A549 (cell line): ENCODE data around the gene PRSS53. TPM values are rescaled to one million over a fixed set of nuclear protein-coding genes. Genes with fewer than 3 reads are reported as not detected.

Source experiments
- ATAC-seq, 2 experiments: fragments of 200-7000 bp in 1 of 2; fragments of >200 bp in 1 of 2; cut with Nextera tagmentation in 1 of 2; cut with Tn5 transposase in 1 of 2; 3 replicates each; pipeline versions ENCODE4 v1.8.0 to v1.9.1; 2018 to 2020; ENCODE audit warnings: mild to moderate bottlenecking in 1 of 2, moderate library complexity in 1 of 2
- CTCF ChIA-PET: fragments of 300-600 bp; sonication (Branson Sonifier 250); formaldehyde crosslinking; extraction: SDS; loops from one replicate; lab custom pipeline; 2021; ENCODE audit warnings: antibody characterized with exemption, inconsistent platforms; lab: Yijun Ruan, JAX
- POLR2A ChIA-PET: fragments of 350-600 bp; formaldehyde crosslinking; extraction: SDS; loops from one replicate; lab custom pipeline; 2021; ENCODE audit warnings: antibody characterized with exemption, inconsistent platforms; lab: Yijun Ruan, JAX
- DNase-seq, 2 experiments: peaks; one replicate each; pipeline versions ENCODE4 v3.0.0 to v3.0.0-alpha.2; 2011 to 2016; ENCODE audit warnings: low read depth in 1 of 2, low spot score in 1 of 2
- FAIRE-seq: peaks from 2 replicates; lab custom pipeline; 2011; peaks lifted over from hg19 to GRCh38; lab: Jason Lieb, UNC
- H3K27ac ChIP-seq, 2 experiments: fragments of >200 bp; sonication (Bioruptor Twin); formaldehyde crosslinking; 3 replicates each; pipeline ENCODE4 v1.5.1; 2016 to 2017
- H3K4me1 ChIP-seq: fragments of >200 bp; sonication (Bioruptor Twin); formaldehyde crosslinking; 3 replicates; pipeline ENCODE4 v1.6.1; 2016
- H3K4me2 ChIP-seq: fragments of >200 bp; sonication (Bioruptor Twin); formaldehyde crosslinking; 3 replicates; pipeline ENCODE4 v1.6.1; 2016
- H3K4me3 ChIP-seq: fragments of >200 bp; sonication (Bioruptor Twin); formaldehyde crosslinking; 3 replicates; pipeline ENCODE4 v1.5.1; 2016
- H3K9me3 ChIP-seq: fragments of >200 bp; sonication (Bioruptor Twin); formaldehyde crosslinking; 3 replicates; pipeline ENCODE4 v1.6.1; 2016
- ATOH8 ChIP-seq: fragments of 250-450 bp; sonication (Bioruptor Pico); IDR thresholded peaks from 2 replicates; pipeline ENCODE4 v1.5.0; 2020; ENCODE audit warnings: low read depth, mild to moderate bottlenecking, moderate library complexity
- CBX2 ChIP-seq: fragments of 200-600 bp; sonication (generic); IDR thresholded peaks from 2 replicates; pipeline ENCODE4 v1.6.1; 2016; ENCODE audit warnings: low read depth, mild to moderate bottlenecking, borderline replicate concordance
- CBX8 ChIP-seq: fragments of 200-600 bp; sonication (generic); IDR thresholded peaks from 2 replicates; pipeline ENCODE4 v1.6.1; 2016
- CHD2 ChIP-seq: fragments of 150-350 bp; IDR thresholded peaks from 2 replicates; pipeline ENCODE4 v1.6.1; 2014; ENCODE audit warnings: low read length; ENCODE audit not compliant: partially characterized antibody
- EHMT2 ChIP-seq: fragments of 200-600 bp; sonication (generic); IDR thresholded peaks from 2 replicates; pipeline ENCODE4 v1.6.1; 2016; ENCODE audit warnings: antibody characterized with exemption, low read depth, mild to moderate bottlenecking, moderate library complexity
- ELK1 ChIP-seq: fragments of 150-350 bp; IDR thresholded peaks from 2 replicates; pipeline ENCODE4 v1.6.1; 2014; ENCODE audit warnings: low read depth, mild to moderate bottlenecking, low read length
- EP300 ChIP-seq, 2 experiments: fragments of >200 bp; sonication (Bioruptor Twin); formaldehyde crosslinking; IDR thresholded peaks; 2 replicates in 1 of 2; 3 replicates in 1 of 2; pipeline ENCODE4 v1.6.1; 2016 to 2017
- ESRRA ChIP-seq: fragments of 150-350 bp; IDR thresholded peaks from 2 replicates; pipeline ENCODE4 v1.6.1; 2014; ENCODE audit warnings: mild to moderate bottlenecking, low read length, borderline replicate concordance
- FOSB ChIP-seq: fragments of 250-450 bp; sonication (Bioruptor Pico); IDR thresholded peaks from 2 replicates; pipeline ENCODE4 v1.5.0; 2020; ENCODE audit warnings: mild to moderate bottlenecking, moderate library complexity
- HEYL ChIP-seq: fragments of 250-450 bp; sonication (Bioruptor Pico); IDR thresholded peaks from 2 replicates; pipeline ENCODE4 v1.8.0; 2021; ENCODE audit warnings: mild to moderate bottlenecking, moderate library complexity
- HOXA7 ChIP-seq: fragments of 250-450 bp; sonication (Bioruptor Pico); IDR thresholded peaks from 2 replicates; pipeline ENCODE4 v1.5.0; 2020; ENCODE audit warnings: mild to moderate bottlenecking, moderate library complexity
- HOXB13 ChIP-seq: fragments of 250-450 bp; sonication (Bioruptor Pico); IDR thresholded peaks from 2 replicates; pipeline ENCODE4 v1.5.0; 2020; ENCODE audit warnings: low read depth, mild to moderate bottlenecking, moderate library complexity
- JUNB ChIP-seq: fragments of >200 bp; sonication (Bioruptor Twin); formaldehyde crosslinking; IDR thresholded peaks from 2 replicates; pipeline ENCODE4 v1.6.1; 2016
- KDM5A ChIP-seq: fragments of 200-600 bp; sonication (generic); IDR thresholded peaks from 2 replicates; pipeline ENCODE4 v1.6.1; 2016; ENCODE audit warnings: antibody characterized with exemption, mild to moderate bottlenecking
- MAZ ChIP-seq: fragments of 150-350 bp; IDR thresholded peaks from 2 replicates; pipeline ENCODE4 v1.6.1; 2014; ENCODE audit warnings: antibody characterized with exemption, low read depth, low read length, borderline replicate concordance
- NFE2L2 ChIP-seq: fragments of 150-350 bp; conservative IDR thresholded peaks from 2 replicates; pipeline ENCODE4 v1.6.1; 2014; ENCODE audit warnings: low read length
- NPAS2 ChIP-seq: fragments of 250-450 bp; sonication (Bioruptor Pico); IDR thresholded peaks from 2 replicates; pipeline ENCODE4 v1.8.0; 2022; ENCODE audit warnings: mild to moderate bottlenecking, moderate library complexity, borderline replicate concordance
- POLR2A ChIP-seq: IDR thresholded peaks from 2 replicates; pipeline ENCODE4 v1.6.1; 2012; ENCODE audit warnings: mild to moderate bottlenecking, low read length
- POLR2AphosphoS2 ChIP-seq: conservative IDR thresholded peaks from 2 replicates; pipeline ENCODE4 v1.6.1; 2012; ENCODE audit warnings: low read length, improper control_type of control experiment, inconsistent platforms
- RARB ChIP-seq: fragments of 250-450 bp; sonication (Bioruptor Pico); IDR thresholded peaks from 2 replicates; pipeline ENCODE4 v1.8.0; 2021; ENCODE audit warnings: mild to moderate bottlenecking, moderate library complexity
- RCOR1 ChIP-seq: fragments of 150-350 bp; IDR thresholded peaks from 2 replicates; pipeline ENCODE4 v1.6.1; 2014; ENCODE audit warnings: antibody characterized with exemption, low read length, low read depth
- RFX5 ChIP-seq: fragments of 450-650 bp; IDR thresholded peaks from 2 replicates; pipeline ENCODE4 v1.7.1; 2014; ENCODE audit warnings: antibody characterized with exemption, mild to moderate bottlenecking, moderate library complexity
- ZFP36 ChIP-seq: fragments of 450-650 bp; IDR thresholded peaks from 2 replicates; pipeline ENCODE4 v1.6.1; 2014; ENCODE audit warnings: borderline replicate concordance; ENCODE audit not compliant: partially characterized antibody
- ZNF302 ChIP-seq: fragments of 250-450 bp; sonication (Bioruptor Pico); IDR thresholded peaks from 2 replicates; pipeline ENCODE4 v1.9.0; 2021; ENCODE audit warnings: inconsistent platforms, mild to moderate bottlenecking, moderate library complexity
- ZSCAN20 ChIP-seq: fragments of 250-450 bp; sonication (Bioruptor Pico); IDR thresholded peaks from 2 replicates; pipeline ENCODE4 v1.8.0; 2022; ENCODE audit warnings: mild to moderate bottlenecking, moderate library complexity
- WGBS: methylation state at CpG from one replicate; pipeline ENCODE4 v1.1.6; 2017; ENCODE audit errors: missing lambda C conversion rate; 5-methylcytosine and 5-hydroxymethylcytosine counted together
- polyA plus RNA-seq, 4 experiments: library from polyadenylated mRNA; depleted of rRNA in 3 of 4; stranded (reverse); fragments of >200 nt; fragmentation: RNase III in 1 of 4; extraction: RNeasy Plus Mini Kit Qiagen cat#74134 plus additional on column Dnase treatment in 1 of 4; gene quantifications; 2 replicates in 3 of 4; 3 replicates in 1 of 4; pipeline ENCODE4 v1.2.3, GENCODE V29; 2011 to 2017

Gene PRSS53
- polyA plus RNA-seq, 2 of the 4 experiments (the other 2 are of a cell fraction), result 0.79 to 1.5 TPM

GRCh38 chr16:31042866-31043265 is 45.9 kb downstream of the PRSS53 start:
- TF ChIP-seq EHMT2 (no peak), NPAS2 (CRISPR knock-in tag) (no peak), ZFP36 (no peak), EP300 (IDR thresholded peaks at IDR 0.05) (no peak), ZSCAN20 (CRISPR knock-in tag) (no peak), CHD2 (no peak), POLR2AphosphoS2 (no peak), RFX5 (no peak), HEYL (no peak), CBX2 (no peak), MAZ (no peak)
- Histone ChIP-seq H3K9me3 (no peaks in the 10 kb centered on the region), H3K4me2 (no peak overlapping the region), H3K4me3 (no peak overlapping the region), H3K4me1 (no peaks in the 10 kb centered on the region), H3K27ac (no peak overlapping the region)
- CTCF ChIA-PET, result interaction anchor here (0.7 to 4.7 kb wide), 3 partner anchors 30 to 89 kb away, joined by 3 to 22 read pairs (median 4); partner anchors contain the start of gene HSD3B7
- DNase-seq, result no peak
- no peak for FAIRE-seq
- POLR2A ChIA-PET, result no interaction called here
- ATAC-seq, result no peak
- WGBS, result 89% methylated on average over 8 of the region's 10 CpGs

- Histone ChIP-seq H3K4me2 (no peak overlapping the region), H3K27ac (no peak overlapping the region), H3K9me3 (no peaks in the 10 kb centered on the region), H3K4me3 (no peak overlapping the region), H3K4me1 (peaks cover 5% of the 10 kb centered on the region; the same call in 1 of the 3 replicates)
- DNase-seq (no peak), ATAC-seq (no peak), FAIRE-seq (no peak)
- no CpG with 5 or more reads among the region's 2 CpGs for WGBS
- CTCF ChIA-PET, result interaction anchor here (1.2 to 6.5 kb wide), 4 partner anchors 11 to 104 kb away, joined by 4 to 49 read pairs (median 6); partner anchors contain the start of gene HSD3B7
- TF ChIP-seq JUNB, result no peak
- no peak for TF ChIP-seq CBX8
- TF ChIP-seq HOXB13 (CRISPR knock-in tag), result no peak
- no peak for TF ChIP-seq POLR2A
- TF ChIP-seq ELK1, result no peak
- no peak for TF ChIP-seq ZSCAN20 (CRISPR knock-in tag)
- TF ChIP-seq MAZ, result no peak
- no peak for TF ChIP-seq RARB
- TF ChIP-seq HOXA7, result no peak
- no peak for TF ChIP-seq ATOH8
- POLR2A ChIA-PET, result no interaction called here
Measured at GRCh38 chr16:31038993-31039392, 49.8 kb downstream of the PRSS53 start.

- H3K4me2 ChIP-seq, result no peak overlapping the region
- no peak for DNase-seq
- H3K27ac ChIP-seq, result no peak overlapping the region
- ATAC-seq, result no peak
- no peak overlapping the region for H3K4me3 ChIP-seq
- TF ChIP-seq NPAS2 (CRISPR knock-in tag) (no peak), RCOR1 (no peak), ZFP36 (no peak), CHD2 (no peak), FOSB (CRISPR knock-in tag) (no peak), ESRRA (no peak), KDM5A (no peak), NFE2L2 (no peak), ZNF302 (CRISPR knock-in tag) (no peak)
- CTCF ChIA-PET, result interaction anchor here (0.6 to 6.5 kb wide), 2 partner anchors 25 to 52 kb away, joined by 3 to 49 read pairs; partner anchors contain the start of gene HSD3B7
- POLR2A ChIA-PET, result interaction anchor here (0.8 kb wide), 1 partner anchor 40 kb away, joined by 3 read pairs; no protein-coding TSS in a partner anchor
- WGBS, result 86% methylated on average over 2 of the region's 2 CpGs
- no peak for FAIRE-seq
- H3K9me3 ChIP-seq, result no peaks in the 10 kb centered on the region
- peaks cover 8% of the 10 kb centered on the region; the same call in 1 of the 3 replicates for H3K4me1 ChIP-seq
Measured at GRCh38 chr16:31036691-31037090, 52.1 kb downstream of the PRSS53 start.
